WI38 (cell line): ENCODE data around the gene PIWIL4.

ENCODE experiments used
- H3K4me3 ChIP-seq: 2 replicates; pipeline ENCODE4 v1.5.1; 2011; ENCODE audit warnings: low read depth, mild to moderate bottlenecking, control low read depth, low read length
- CTCF ChIP-seq: IDR thresholded peaks from 2 replicates; pipeline ENCODE4 v1.5.1; 2012; ENCODE audit warnings: low read depth, mild to moderate bottlenecking, control low read depth, low read length

PIWIL4 gene

GRCh38 chr11:94586546-94586945 lies 19.4 kb downstream of the PIWIL4 start:
- TF ChIP-seq CTCF: no peak
- no peak overlapping the region for H3K4me3 ChIP-seq

GRCh38 chr11:94586978-94587377 lies 19.8 kb downstream of the PIWIL4 start:
- TF ChIP-seq CTCF: no peak
- H3K4me3 ChIP-seq: no peak overlapping the region

- TF ChIP-seq CTCF: no peak
- no peak overlapping the region for H3K4me3 ChIP-seq
These were observed 21.3 kb downstream of the PIWIL4 start for GRCh38 chr11:94588366-94588942.

- no peak overlapping the region for H3K4me3 ChIP-seq
- no peak for TF ChIP-seq CTCF
These were observed 23.3 kb downstream of the PIWIL4 start for GRCh38 chr11:94590352-94591041.

GRCh38 chr11:94593030-94593429 lies 25.9 kb downstream of the PIWIL4 start:
- H3K4me3 ChIP-seq: no peak overlapping the region
- no peak for TF ChIP-seq CTCF

- no peak for TF ChIP-seq CTCF
- no peak overlapping the region for H3K4me3 ChIP-seq
These were observed 27.9 kb downstream of the PIWIL4 start for GRCh38 chr11:94595076-94595475.

- H3K4me3 ChIP-seq: no peak overlapping the region
- TF ChIP-seq CTCF: no peak
These were observed 30.7 kb downstream of the PIWIL4 start for GRCh38 chr11:94597896-94598295.
